IMR-90 (cell line): ENCODE data around the gene PLAAT4. TPM values are rescaled to one million over a fixed set of nuclear protein-coding genes. Genes with fewer than 3 reads are reported as not detected.
A peak's percentile ranks its signal among the peaks of the same experiment; 100 is the strongest.

Experiments
- ATAC-seq: fragments of 200-7000 bp; cut with Tn5 transposase; 2 replicates; pipeline ENCODE4 v1.9.1; 2020; ENCODE audit warnings: low read depth, mild to moderate bottlenecking, moderate library complexity
- BruUV-seq: library from RNA; stranded (reverse); fragments of 400-500 nt; replicated peaks from 2 replicates; lab custom pipeline; 2021; lab: Mats Ljungman, UMichigan
- CTCF ChIA-PET: fragments of 300-600 bp; formaldehyde crosslinking; extraction: SDS; loops from one replicate; lab custom pipeline; 2021; ENCODE audit warnings: antibody characterized with exemption; lab: Yijun Ruan, JAX
- POLR2A ChIA-PET: fragments of 300-600 bp; sonication (Branson Sonifier 250); formaldehyde crosslinking; loops from one replicate; lab custom pipeline; 2022; ENCODE audit warnings: antibody characterized with exemption; ENCODE audit not compliant: unreplicated experiment; lab: Charles Lee
- DNase-seq: peaks from one replicate; pipeline ENCODE4 v3.0.0; 2013
- H2AFZ ChIP-seq: replicated peaks from 2 replicates; pipeline ENCODE3; 2013; ENCODE audit warnings: low read length, mild to moderate bottlenecking; ENCODE audit not compliant: poor library complexity
- H2AK5ac ChIP-seq: 2 replicates; pipeline ENCODE4 v1.6.1; 2013; ENCODE audit warnings: low read depth, low read length, inconsistent platforms
- H2AK9ac ChIP-seq: replicated peaks from 2 replicates; pipeline ENCODE3; 2013; ENCODE audit warnings: mild to moderate bottlenecking, low read depth, low read length, moderate library complexity; ENCODE audit not compliant: poor library complexity
- H2BK120ac ChIP-seq: 2 replicates; pipeline ENCODE4 v1.6.1; 2013; ENCODE audit warnings: low read depth, low read length, inconsistent platforms
- H2BK15ac ChIP-seq: 3 replicates; pipeline ENCODE4 v1.6.1; 2013; ENCODE audit warnings: low read depth, low read length, inconsistent platforms
- H2BK20ac ChIP-seq: 2 replicates; pipeline ENCODE4 v1.6.1; 2013; ENCODE audit warnings: low read depth, mild to moderate bottlenecking, inconsistent platforms, low read length, moderate library complexity
- H2BK5ac ChIP-seq: 2 replicates; pipeline ENCODE4 v1.6.1; 2013; ENCODE audit warnings: mild to moderate bottlenecking, low read depth, low read length, inconsistent platforms; ENCODE audit not compliant: poor library complexity, severe bottlenecking
- H3K14ac ChIP-seq: replicated peaks from 2 replicates; pipeline ENCODE4 v1.6.1; 2013; ENCODE audit warnings: low read depth, low read length, inconsistent platforms
- H3K18ac ChIP-seq: 2 replicates; pipeline ENCODE4 v1.6.1; 2013; ENCODE audit warnings: low read depth, low read length, control low read depth
- H3K23ac ChIP-seq: 2 replicates; pipeline ENCODE4 v1.6.1; 2013; ENCODE audit warnings: low read depth, low read length, inconsistent platforms
- H3K27ac ChIP-seq: 2 replicates; pipeline ENCODE4 v1.5.1; 2013; ENCODE audit warnings: mild to moderate bottlenecking, control low read depth, low read length; ENCODE audit not compliant: insufficient read depth
- H3K27me3 ChIP-seq: 2 replicates; pipeline ENCODE4 v1.6.1; 2013; ENCODE audit warnings: low read length; ENCODE audit not compliant: control insufficient read depth, insufficient read depth
- H3K36me3 ChIP-seq: 2 replicates; pipeline ENCODE4 v1.6.1; 2013; ENCODE audit warnings: low read length, mixed read lengths; ENCODE audit not compliant: control insufficient read depth, insufficient read depth
- H3K4ac ChIP-seq: 2 replicates; pipeline ENCODE4 v1.6.1; 2013; ENCODE audit warnings: low read depth, low read length, inconsistent platforms
- H3K4me1 ChIP-seq: 2 replicates; pipeline ENCODE4 v1.6.1; 2013; ENCODE audit warnings: low read length, mixed read lengths; ENCODE audit not compliant: control insufficient read depth, insufficient read depth
- H3K4me2 ChIP-seq: 2 replicates; pipeline ENCODE4 v1.6.1; 2013; ENCODE audit warnings: low read depth, mild to moderate bottlenecking, control low read depth, low read length, moderate library complexity
- H3K4me3 ChIP-seq: 2 replicates; pipeline ENCODE4 v1.5.1; 2013; ENCODE audit warnings: low read depth, mild to moderate bottlenecking, control low read depth, low read length, moderate library complexity; ENCODE audit not compliant: insufficient read depth
- H3K56ac ChIP-seq: 2 replicates; pipeline ENCODE4 v1.6.1; 2013; ENCODE audit warnings: low read length, inconsistent platforms; ENCODE audit not compliant: insufficient read depth; ENCODE audit errors: extremely low read depth
- H3K79me1 ChIP-seq, 2 experiments: 2 replicates each; pipeline ENCODE4 v1.6.1; 2013; ENCODE audit warnings: low read length in 2 of 2, inconsistent platforms in 1 of 2, low read depth in 1 of 2
- H3K9ac ChIP-seq: 2 replicates; pipeline ENCODE4 v1.6.1; 2013; ENCODE audit warnings: low read depth, low read length, control low read depth
- H3K9me1 ChIP-seq: 2 replicates; pipeline ENCODE4 v1.6.1; 2013; ENCODE audit warnings: low read length, inconsistent platforms; ENCODE audit not compliant: insufficient read depth
- H3K9me3 ChIP-seq: 2 replicates; pipeline ENCODE4 v1.6.1; 2013; ENCODE audit warnings: low read length; ENCODE audit not compliant: control insufficient read depth, insufficient read depth
- H4K20me1 ChIP-seq: 2 replicates; pipeline ENCODE4 v1.6.1; 2013; ENCODE audit warnings: low read length, inconsistent platforms; ENCODE audit not compliant: insufficient read depth
- H4K5ac ChIP-seq: 2 replicates; pipeline ENCODE4 v1.6.1; 2013; ENCODE audit warnings: mild to moderate bottlenecking, low read depth, low read length, control low read depth
- H4K8ac ChIP-seq, 2 experiments: 2 replicates each; pipeline ENCODE4 v1.6.1; 2013; ENCODE audit warnings: low read depth in 2 of 2, low read length in 2 of 2, control low read depth in 1 of 2, inconsistent platforms in 1 of 2
- H4K91ac ChIP-seq: 2 replicates; pipeline ENCODE4 v1.6.1; 2013; ENCODE audit warnings: low read depth, low read length, inconsistent platforms; ENCODE audit not compliant: insufficient read depth
- MAFK ChIP-seq: IDR thresholded peaks from 2 replicates; pipeline ENCODE4 v1.6.1; 2012; ENCODE audit warnings: low read depth, low read length, improper control_type of control experiment
- RAD21 ChIP-seq: IDR thresholded peaks from 2 replicates; pipeline ENCODE4 v1.6.1; 2012; ENCODE audit warnings: low read length, improper control_type of control experiment
- RCOR1 ChIP-seq: IDR thresholded peaks from 2 replicates; pipeline ENCODE4 v1.6.1; 2012; ENCODE audit warnings: mild to moderate bottlenecking, low read length, improper control_type of control experiment; ENCODE audit not compliant: insufficient replicate concordance
- SMC3 ChIP-seq: fragments of 150-350 bp; IDR thresholded peaks from 2 replicates; pipeline ENCODE4 v1.6.1; 2016; ENCODE audit warnings: low read depth, mild to moderate bottlenecking, antibody characterized with exemption, low read length, moderate library complexity
- WGBS, 2 experiments: methylation state at CpG; one replicate each; pipeline versions ENCODE4 v1.1.5 to v1.1.7; 2013; ENCODE audit warnings: missing lambda C conversion rate in 2 of 2; ENCODE audit not compliant: insufficient read length in 1 of 2; ENCODE audit errors: extremely low coverage in 2 of 2; 5-methylcytosine and 5-hydroxymethylcytosine counted together
- dilution Hi-C: fragments of 300-500 bp; cut with HindIII; formaldehyde crosslinking; loops from one replicate; pipeline ENCODE4 v1.14.3; 2018; ENCODE audit warnings: low sequenced_read_pairs; ENCODE audit not compliant: unreplicated experiment
- in situ Hi-C: fragments of 300-500 bp; cut with MboI; formaldehyde crosslinking; loops from 3 replicates; pipeline ENCODE4 v1.14.3; 2019; ENCODE audit warnings: low sequenced_read_pairs, inconsistent platforms, mixed read lengths
- intact Hi-C: fragments of 100-400 bp; cut with micrococcal nuclease; formaldehyde crosslinking; loops from 2 replicates; pipeline ENCODE4 v1.10.0; 2022
- polyA plus RNA-seq, 3 experiments: library from polyadenylated mRNA; depleted of rRNA; stranded (reverse); fragments of >200 nt; gene quantifications; 2 replicates each; pipeline ENCODE4 v1.2.3, GENCODE V29; 2012; ENCODE audit warnings: low replicate concordance in 1 of 3
- total RNA-seq: library from RNA; depleted of rRNA; stranded (reverse); fragments of >200 nt; gene quantifications from 2 replicates; pipeline ENCODE4 v1.2.3, GENCODE V29; 2012

PLAAT4 gene
- total and polyA plus RNA-seq, 2 of the 4 experiments (the other 2 are of a cell fraction), result 0.17 to 0.18 TPM

GRCh38 chr11:63564784-63565350 is 28.3 kb downstream of the PLAAT4 start:
- Histone ChIP-seq H4K20me1 (no peaks in the 10 kb centered on the region), H3K4me1 (peaks cover 3% of the 10 kb centered on the region; the same call in 1 of the 2 replicates), H3K27ac (no peak overlapping the region), H2AK9ac (no peak overlapping the region), H3K56ac (no peak overlapping the region), H3K9me3 (no peaks in the 10 kb centered on the region), H3K79me1 (no peaks in the 10 kb centered on the region), H2BK5ac (no peak overlapping the region), H2BK15ac (no peak overlapping the region), H3K4me3 (no peak overlapping the region), H2BK20ac (no peak overlapping the region), H3K4ac (no peak overlapping the region), H3K14ac (no peak overlapping the region), H4K5ac (no peak overlapping the region), H3K36me3 (no peaks in the 10 kb centered on the region), H2AK5ac (no peak overlapping the region), H3K18ac (no peak overlapping the region), H3K4me2 (no peak overlapping the region), H3K9me1 (peaks cover 3% of the 10 kb centered on the region; the same call in 1 of the 2 replicates), H2BK120ac (no peak overlapping the region), H4K8ac (no peak overlapping the region), H3K9ac (no peak overlapping the region), H2AFZ (peak overlapping the region; percentile 37), H3K27me3 (peaks cover 21% of the 10 kb centered on the region), H4K91ac (no peak overlapping the region), H3K23ac (no peak overlapping the region)
- in situ Hi-C loops (no loop called here), dilution Hi-C loops (no loop called here), intact Hi-C loops (no loop called here)
- BruUV-seq, result no TSS peak
- CTCF ChIA-PET, result no interaction called here
- POLR2A ChIA-PET, result no interaction called here
- ATAC-seq, result no peak
- WGBS, 2 experiments, result no CpG with 5 or more reads among the region's 4 CpGs
- TF ChIP-seq RAD21, result no peak
- TF ChIP-seq RCOR1, result no peak
- no peak for TF ChIP-seq MAFK
- no peak for TF ChIP-seq SMC3
- no peak for DNase-seq
